22Rv1 (cell line): ENCODE data around the gene SPECC1.

Experiments
- ZFX ChIP-seq: fragments of 450-650 bp; IDR thresholded peaks from 2 replicates; pipeline ENCODE4 v1.6.1; 2017; ENCODE audit warnings: antibody characterized with exemption, borderline replicate concordance
- TF ChIP-seq, protein P1 (sequence below): fragments of 450-650 bp; IDR thresholded peaks from 2 replicates; pipeline ENCODE4 v1.5.1; 2017; ENCODE audit warnings: mild to moderate bottlenecking

GRCh38 chr17:20242271-20242670, 233.1 kb downstream of the SPECC1 start:
- TF ChIP-seq, protein P1, sequence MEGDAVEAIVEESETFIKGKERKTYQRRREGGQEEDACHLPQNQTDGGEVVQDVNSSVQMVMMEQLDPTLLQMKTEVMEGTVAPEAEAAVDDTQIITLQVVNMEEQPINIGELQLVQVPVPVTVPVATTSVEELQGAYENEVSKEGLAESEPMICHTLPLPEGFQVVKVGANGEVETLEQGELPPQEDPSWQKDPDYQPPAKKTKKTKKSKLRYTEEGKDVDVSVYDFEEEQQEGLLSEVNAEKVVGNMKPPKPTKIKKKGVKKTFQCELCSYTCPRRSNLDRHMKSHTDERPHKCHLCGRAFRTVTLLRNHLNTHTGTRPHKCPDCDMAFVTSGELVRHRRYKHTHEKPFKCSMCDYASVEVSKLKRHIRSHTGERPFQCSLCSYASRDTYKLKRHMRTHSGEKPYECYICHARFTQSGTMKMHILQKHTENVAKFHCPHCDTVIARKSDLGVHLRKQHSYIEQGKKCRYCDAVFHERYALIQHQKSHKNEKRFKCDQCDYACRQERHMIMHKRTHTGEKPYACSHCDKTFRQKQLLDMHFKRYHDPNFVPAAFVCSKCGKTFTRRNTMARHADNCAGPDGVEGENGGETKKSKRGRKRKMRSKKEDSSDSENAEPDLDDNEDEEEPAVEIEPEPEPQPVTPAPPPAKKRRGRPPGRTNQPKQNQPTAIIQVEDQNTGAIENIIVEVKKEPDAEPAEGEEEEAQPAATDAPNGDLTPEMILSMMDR = no peak
- no peak for TF ChIP-seq ZFX
